SU-DHL-6 (cell line): ENCODE measurements around the gene MRPS26.

Experiments used
- CTCF ChIP-seq: fragments of 200-600 bp; sonication (generic); IDR thresholded peaks from one replicate; pipeline ENCODE4 v1.5.1; 2017; ENCODE audit warnings: antibody characterized with exemption, mild to moderate bottlenecking, low read length, moderate library complexity; ENCODE audit not compliant: insufficient read depth, poor library complexity, severe bottlenecking
- EZH2phosphoT487 ChIP-seq: fragments of 200-600 bp; sonication (generic), shearing (Covaris generic); conservative IDR thresholded peaks from 2 replicates; pipeline ENCODE4 v1.6.1; 2018; ENCODE audit warnings: mild to moderate bottlenecking, antibody characterized with exemption, low read length, moderate library complexity, mixed read lengths

GRCh38 chr20:3067139-3068014 is 21.5 kb downstream of the MRPS26 start:
- TF ChIP-seq CTCF (no peak), EZH2phosphoT487 (no peak)
